Neutrophil (primary cell): Measurements from ENCODE around the gene IFT43.

ENCODE experiments used
- H3K27ac ChIP-seq: fragments of 200-600 bp; sonication (generic); 2 replicates; pipeline ENCODE4 v1.5.1; 2016; ENCODE audit warnings: mild to moderate bottlenecking, moderate library complexity
- H3K27me3 ChIP-seq: fragments of 200-600 bp; sonication (generic); 2 replicates; pipeline ENCODE4 v1.6.0; 2016; ENCODE audit warnings: mild to moderate bottlenecking
- H3K36me3 ChIP-seq: fragments of 200-600 bp; sonication (generic); 2 replicates; pipeline ENCODE4 v1.5.1; 2017
- H3K4me1 ChIP-seq, 2 experiments: fragments of 200-600 bp in 1 of 2; sonication (generic) in 1 of 2; 1 replicate in 1 of 2; 2 replicates in 1 of 2; pipeline versions ENCODE4 v1.5.1 to v1.6.1; 2013 to 2016; ENCODE audit warnings: low read depth in 1 of 2, low read length in 1 of 2, mild to moderate bottlenecking in 1 of 2, moderate library complexity in 1 of 2; ENCODE audit not compliant: control insufficient read depth in 1 of 2, insufficient read depth in 1 of 2
- H3K4me3 ChIP-seq, 2 experiments: fragments of 200-600 bp in 1 of 2; sonication (generic) in 1 of 2; 1 replicate in 1 of 2; 2 replicates in 1 of 2; pipeline ENCODE4 v1.5.1; 2013 to 2016; ENCODE audit warnings: low read depth in 1 of 2, low read length in 1 of 2, mild to moderate bottlenecking in 1 of 2, moderate library complexity in 1 of 2
- H3K9me3 ChIP-seq: fragments of 200-600 bp; sonication (generic); 2 replicates; pipeline ENCODE4 v1.5.1; 2016
- CTCF ChIP-seq: fragments of 200-600 bp; sonication (generic); IDR thresholded peaks from 2 replicates; pipeline ENCODE4 v1.5.1; 2016; ENCODE audit warnings: antibody characterized with exemption

IFT43 gene

GRCh38 chr14:76086636-76087035 is 101.1 kb downstream of the IFT43 start:
- no peaks in the 10 kb centered on the region for H3K27me3 ChIP-seq
- no peak overlapping the region for H3K4me3 ChIP-seq
- no peaks in the 10 kb centered on the region for H3K9me3 ChIP-seq
- H3K4me1 ChIP-seq = no peaks in the 10 kb centered on the region
- TF ChIP-seq CTCF = no peak
- no peak overlapping the region for H3K27ac ChIP-seq
- no peaks in the 10 kb centered on the region for H3K36me3 ChIP-seq

- Histone ChIP-seq H3K27ac (no peak overlapping the region), H3K27me3 (peaks cover 4% of the 10 kb centered on the region), H3K4me1 (no peaks in the 10 kb centered on the region), H3K36me3 (no peaks in the 10 kb centered on the region), H3K9me3 (no peaks in the 10 kb centered on the region), H3K4me3 (no peak overlapping the region)
- no peak for TF ChIP-seq CTCF
Observed at GRCh38 chr14:76088326-76088725, 102.8 kb downstream of the IFT43 start.

GRCh38 chr14:76088771-76089571 is 103.4 kb downstream of the IFT43 start:
- Histone ChIP-seq H3K9me3 (no peaks in the 10 kb centered on the region), H3K27me3 (peaks cover 4% of the 10 kb centered on the region), H3K4me3 (no peak overlapping the region), H3K27ac (no peak overlapping the region), H3K4me1 (no peaks in the 10 kb centered on the region), H3K36me3 (no peaks in the 10 kb centered on the region)
- TF ChIP-seq CTCF = no peak

GRCh38 chr14:76089575-76089974 is 104.0 kb downstream of the IFT43 start:
- H3K9me3 ChIP-seq = no peaks in the 10 kb centered on the region
- H3K27ac ChIP-seq = no peak overlapping the region
- peaks cover 4% of the 10 kb centered on the region for H3K27me3 ChIP-seq
- no peak overlapping the region for H3K4me3 ChIP-seq
- H3K4me1 ChIP-seq = no peaks in the 10 kb centered on the region
- TF ChIP-seq CTCF = no peak
- no peaks in the 10 kb centered on the region for H3K36me3 ChIP-seq

- H3K27ac ChIP-seq = no peak overlapping the region
- H3K36me3 ChIP-seq = no peaks in the 10 kb centered on the region
- peaks cover 4% of the 10 kb centered on the region for H3K27me3 ChIP-seq
- no peak overlapping the region for H3K4me3 ChIP-seq
- H3K4me1 ChIP-seq = no peaks in the 10 kb centered on the region
- no peaks in the 10 kb centered on the region for H3K9me3 ChIP-seq
- no peak for TF ChIP-seq CTCF
Observed at GRCh38 chr14:76090616-76091391, 105.2 kb downstream of the IFT43 start.
